Activated T-cell treated with anti-CD3 and anti-CD28 coated beads for 1 hour (primary cell): Measurements from ENCODE around the gene MAP3K14.

Experiments used
- DNase-seq: peaks from one replicate; pipeline ENCODE4 v3.0.0-alpha.2; 2020; ENCODE audit warnings: low read depth

The MAP3K14 gene

DNA sequence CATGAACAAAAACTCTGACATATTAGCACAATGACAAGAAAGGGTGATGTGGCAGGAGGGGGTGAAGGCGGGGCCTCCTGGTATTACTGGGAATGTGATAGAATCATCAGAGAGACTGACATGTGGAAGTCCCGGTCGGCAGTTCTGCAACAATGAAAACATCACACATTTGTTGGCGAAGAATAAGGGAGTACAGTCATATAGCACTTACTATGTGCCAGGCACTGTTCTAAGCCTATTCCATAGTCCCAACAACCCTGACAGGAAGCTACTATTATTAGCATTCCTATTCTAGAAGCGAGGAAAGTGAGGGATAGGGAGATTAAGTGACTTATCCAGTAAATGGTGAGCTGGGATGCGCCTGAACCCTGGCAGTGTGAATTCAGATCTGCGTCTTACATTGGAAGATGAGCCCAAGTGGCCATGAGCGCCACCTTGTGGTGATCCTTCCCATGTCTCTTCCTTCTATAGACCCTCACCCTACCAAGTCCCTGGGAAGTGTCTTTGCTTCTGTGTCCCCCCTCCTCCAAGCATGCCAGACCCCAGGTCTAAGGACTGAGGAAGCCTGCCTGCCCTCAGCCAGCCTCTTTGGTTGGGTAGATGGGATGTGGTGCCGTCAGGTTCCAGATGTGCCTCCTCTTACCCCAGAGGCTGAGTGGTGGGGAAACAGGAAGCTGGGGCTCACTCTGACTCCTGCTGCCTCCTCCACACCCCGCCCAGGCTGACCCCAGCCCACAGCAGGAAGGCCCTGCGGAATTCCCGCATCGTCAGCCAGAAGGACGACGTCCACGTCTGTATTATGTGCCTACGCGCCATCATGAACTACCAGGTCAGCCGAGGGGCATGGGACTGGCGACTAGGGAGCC, 81.2 kb downstream of the MAP3K14 start:
- DNase-seq, result peak; percentile 79

DNA sequence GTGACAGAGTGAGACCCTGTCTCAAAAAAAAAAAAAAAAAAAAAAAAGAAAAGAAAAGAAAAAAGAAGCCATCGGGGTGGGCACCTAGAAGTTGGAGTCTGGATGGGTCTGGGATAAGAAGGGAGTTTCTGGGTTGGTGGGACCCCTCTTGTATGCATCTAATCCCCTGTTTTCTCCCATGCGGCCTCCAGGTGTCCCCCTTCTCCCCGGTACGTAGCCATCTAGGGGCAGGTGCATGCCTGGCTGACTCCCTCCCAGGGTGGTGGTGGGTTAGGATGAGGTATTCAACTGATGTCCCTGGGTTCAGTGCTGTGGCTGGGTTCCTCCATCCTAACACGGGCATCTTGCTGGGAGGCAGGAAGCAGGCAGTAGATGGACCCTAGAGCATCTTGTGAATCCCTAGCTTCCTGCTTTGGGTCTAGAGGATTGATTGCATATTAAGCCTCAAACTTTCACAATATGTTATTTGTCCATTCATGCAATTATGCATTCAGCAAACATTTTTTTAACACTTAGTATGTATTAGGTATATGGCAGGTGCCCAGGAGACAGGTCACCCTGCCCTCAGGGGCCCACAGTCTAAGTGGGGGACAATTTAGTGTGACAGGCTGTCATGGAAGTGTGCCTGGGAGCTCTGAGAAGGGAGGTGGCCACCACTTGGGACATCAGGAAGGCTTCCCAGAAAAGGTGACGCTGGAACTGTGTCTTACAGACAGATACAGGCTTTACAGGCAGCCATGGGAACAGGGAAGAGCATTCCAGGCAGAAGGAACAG, 82.0 kb downstream of the MAP3K14 start:
- DNase-seq, result no peak

DNA sequence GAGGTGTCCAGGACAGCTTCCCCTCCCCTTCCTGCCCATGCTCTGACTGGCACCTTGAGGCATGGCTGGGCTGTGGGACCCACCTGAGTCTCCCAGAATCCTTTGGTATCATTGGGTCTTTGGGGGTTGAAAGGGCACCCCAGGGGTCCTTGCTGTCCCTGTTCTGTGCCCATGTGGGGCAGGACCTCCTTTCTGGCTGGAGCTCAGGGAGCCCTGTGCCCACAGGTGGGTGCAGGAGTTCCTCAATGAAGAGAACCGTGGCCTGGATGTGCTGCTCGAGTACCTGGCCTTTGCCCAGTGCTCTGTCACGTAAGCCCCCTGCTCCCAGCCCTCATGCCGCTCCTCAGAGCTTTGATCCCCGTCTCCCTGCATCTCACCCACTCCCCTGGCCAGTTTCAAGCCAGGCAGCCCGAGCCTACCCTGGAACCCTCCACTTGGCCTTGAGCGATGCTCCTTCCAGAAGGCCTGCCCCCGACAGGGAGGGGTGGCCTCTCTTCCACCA, 83.3 kb downstream of the MAP3K14 start:
- DNase-seq, result no peak

DNA sequence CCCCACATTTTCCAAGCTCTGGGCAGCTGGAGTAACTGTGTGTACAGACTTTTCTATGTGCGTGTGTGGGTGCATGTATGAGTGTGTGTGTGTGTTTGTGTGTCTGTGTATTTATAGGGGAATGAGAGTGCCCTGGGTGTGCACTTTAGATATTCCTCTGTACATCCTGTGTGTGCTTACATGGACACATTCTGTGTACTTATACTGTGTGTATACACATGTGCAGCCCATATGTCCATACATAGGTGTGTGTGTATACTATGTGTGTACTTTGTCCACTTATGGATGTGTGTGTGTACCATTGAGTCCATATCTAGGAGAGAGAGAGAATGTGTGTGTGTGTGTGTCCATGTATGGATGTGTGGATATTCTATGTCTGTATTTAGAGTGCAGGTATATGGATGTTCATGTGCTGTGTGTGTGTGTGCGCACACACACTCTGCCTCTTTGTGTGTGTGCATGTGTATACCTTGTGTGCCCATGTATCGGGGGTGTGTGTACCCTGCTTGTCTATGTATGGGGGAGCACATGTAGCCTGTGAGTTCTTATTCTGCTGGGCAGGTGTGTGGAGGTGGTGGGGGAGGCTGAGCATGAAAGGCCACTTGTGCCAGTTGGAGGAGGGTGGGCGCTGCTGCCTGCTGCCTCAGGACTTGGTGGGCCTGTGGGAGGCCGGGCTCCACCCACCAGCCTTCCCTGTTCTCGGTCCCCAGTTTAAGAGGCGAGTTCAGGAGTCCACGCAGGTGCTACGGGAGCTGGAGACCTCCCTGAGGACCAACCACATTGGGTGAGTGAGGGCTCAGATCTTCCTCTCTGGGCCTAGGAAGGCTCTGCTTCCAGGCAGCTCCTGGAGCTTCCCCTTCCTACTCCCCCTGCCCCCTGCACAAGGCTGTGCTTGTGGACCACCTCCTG, 84.1 kb downstream of the MAP3K14 start:
- DNase-seq, result no peak

DNA sequence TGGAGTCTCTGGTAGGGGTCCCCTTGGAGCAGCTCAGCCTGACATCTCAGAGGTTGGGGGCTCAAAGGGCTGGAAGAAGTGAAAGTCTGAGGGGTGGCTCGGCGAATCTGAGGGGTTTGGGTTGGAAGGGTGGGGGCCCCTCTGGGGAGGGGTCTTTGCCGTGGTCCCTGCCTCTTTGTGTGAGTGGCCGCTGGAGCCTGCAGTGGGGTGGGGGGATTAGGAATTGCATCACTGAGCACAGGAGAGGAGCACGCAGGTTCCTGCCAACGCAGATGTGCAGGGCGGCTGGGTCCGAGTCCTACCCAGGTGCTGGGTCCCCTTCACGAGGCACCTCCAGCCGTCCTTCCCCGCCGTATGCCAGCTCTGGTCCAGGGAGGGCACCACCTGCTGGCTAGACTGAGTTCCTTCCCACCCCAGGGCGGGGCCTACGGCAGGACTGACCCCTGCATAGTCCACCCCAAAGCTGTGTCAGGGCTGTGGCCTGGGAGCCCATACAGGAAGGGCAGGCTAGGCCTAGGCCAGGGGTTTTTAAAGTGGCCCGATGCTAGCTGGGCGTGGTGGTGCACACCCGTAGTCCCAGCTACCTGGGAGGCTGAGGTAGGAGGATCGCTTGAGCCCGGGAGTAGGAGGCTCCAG, 85.2 kb downstream of the MAP3K14 start:
- DNase-seq, result no peak

DNA sequence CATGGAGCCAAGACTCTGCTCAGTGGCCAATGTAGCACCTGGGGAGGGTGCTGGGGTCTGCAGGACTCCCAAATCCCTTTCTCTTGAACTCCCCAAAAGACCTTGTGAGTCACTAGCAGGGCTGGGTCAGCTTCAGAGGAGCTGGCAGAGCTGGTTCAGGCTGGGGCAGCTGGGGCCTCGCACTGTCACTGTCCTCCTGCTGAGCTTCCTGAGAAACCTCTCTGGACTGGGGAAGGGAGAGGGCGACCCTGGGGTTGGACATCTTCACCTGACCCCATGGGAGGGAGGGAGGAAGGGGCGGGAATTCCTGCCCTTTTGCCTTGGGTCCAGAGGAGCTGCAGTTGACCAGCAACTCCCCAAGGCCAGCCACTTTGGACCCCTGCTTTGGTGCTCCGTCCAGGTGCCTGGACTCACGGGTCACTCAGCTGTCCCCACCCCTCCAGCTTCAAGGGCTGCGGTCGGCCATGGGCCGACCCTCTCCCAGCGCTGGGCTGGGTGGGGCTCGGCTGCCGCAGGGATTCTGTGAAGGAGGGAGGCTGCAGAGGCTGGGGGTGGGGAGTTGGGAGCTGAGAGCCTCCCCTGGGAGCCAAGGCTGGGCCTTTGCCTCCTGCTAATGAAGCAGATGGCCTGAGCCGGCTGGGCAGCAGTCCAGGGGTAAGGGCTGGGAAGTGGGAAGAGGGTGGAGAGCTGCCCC, 85.9 kb downstream of the MAP3K14 start:
- no peak for DNase-seq

DNA sequence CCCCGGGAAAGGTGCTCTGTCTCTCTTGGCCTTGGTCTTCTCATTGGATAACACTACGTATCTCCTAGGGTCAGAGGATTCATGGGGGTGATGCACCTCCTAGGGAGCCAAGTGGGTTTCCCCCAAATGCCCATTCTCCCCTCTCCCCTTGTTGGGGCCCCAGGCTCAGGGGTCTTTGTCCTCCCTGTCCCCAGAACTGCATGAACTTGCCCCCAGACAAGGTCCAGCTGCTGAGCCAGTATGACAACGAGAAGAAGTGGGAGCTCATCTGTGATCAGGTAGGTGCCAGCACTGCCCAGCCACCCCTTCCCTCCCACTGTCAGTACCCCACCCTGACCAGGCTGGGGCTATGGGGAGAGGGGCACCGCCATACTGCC, 86.4 kb downstream of the MAP3K14 start:
- DNase-seq, result no peak

DNA sequence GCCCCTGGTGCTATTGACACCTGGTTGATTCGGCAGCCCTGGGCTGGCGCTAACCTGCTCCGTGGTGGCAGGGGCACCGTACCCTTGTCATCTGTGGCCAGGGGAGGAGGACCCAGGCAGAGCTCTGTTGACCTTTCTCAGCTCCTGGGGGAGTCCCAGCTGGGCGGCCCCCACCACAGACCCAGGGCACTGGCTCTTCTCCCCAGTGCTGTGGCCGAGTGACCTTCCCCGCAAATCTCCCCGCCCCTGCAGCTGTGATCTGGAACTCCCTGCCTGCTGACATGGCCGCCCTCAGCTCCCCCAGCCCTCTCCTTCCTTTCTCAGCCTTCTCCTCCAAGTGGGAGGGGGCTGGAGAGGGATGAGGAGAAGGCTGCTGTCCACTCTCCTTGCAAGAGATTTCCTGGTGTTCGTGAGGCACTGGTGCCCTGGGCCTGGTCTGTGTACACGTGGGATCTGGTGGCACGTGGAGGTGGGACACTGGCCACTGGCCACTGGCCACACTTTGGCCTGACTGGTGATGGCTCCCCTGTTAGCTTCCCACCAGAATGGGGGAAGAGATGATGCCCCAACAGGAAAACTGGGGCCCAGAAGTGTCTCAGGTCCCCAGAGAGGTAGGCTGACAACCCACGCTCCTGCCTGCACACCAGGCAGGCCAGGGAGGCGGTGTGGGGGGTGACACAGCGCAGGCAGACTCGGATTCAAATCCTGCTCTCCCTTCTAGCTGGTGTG, 87.0 kb downstream of the MAP3K14 start:
- DNase-seq, result no peak

DNA sequence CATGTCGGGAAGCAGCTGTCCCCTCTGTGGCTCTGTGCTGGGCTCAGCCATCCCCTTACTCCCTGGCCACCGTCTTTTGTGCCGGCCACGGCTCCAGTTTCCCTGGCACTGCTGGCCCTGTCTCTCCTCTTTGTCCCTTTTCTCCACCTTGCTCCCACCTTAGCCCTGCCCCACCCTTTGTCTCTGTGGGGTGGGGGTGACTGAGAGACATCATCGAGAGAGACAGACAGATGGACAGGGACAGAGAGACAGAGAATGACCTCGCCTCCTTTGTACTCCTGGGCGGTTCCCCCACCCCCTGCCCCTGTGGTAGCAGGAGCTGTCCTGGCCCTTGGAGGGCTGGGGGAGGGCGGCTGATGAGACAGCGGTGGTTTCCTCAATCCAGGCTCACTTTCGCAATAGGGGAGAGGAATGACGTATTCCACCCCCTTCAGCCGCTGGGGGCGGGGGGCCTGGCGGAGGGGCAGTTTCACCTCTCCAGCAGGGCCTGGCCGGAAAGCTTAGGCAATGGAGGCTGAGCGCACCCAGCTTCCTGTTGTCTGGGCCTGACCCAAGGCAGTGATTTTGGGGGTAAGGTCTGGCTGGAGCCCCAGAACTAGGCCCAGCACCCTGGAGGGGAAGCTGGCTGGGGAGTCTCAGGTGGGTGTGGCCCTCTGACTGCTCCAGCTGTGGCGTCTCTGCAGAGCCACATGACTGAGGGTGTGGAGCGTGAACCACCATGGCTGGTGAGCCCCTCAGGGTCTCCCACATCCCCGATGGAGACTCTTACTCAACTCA, 87.9 kb downstream of the MAP3K14 start:
- DNase-seq, result peak; percentile 63

DNA sequence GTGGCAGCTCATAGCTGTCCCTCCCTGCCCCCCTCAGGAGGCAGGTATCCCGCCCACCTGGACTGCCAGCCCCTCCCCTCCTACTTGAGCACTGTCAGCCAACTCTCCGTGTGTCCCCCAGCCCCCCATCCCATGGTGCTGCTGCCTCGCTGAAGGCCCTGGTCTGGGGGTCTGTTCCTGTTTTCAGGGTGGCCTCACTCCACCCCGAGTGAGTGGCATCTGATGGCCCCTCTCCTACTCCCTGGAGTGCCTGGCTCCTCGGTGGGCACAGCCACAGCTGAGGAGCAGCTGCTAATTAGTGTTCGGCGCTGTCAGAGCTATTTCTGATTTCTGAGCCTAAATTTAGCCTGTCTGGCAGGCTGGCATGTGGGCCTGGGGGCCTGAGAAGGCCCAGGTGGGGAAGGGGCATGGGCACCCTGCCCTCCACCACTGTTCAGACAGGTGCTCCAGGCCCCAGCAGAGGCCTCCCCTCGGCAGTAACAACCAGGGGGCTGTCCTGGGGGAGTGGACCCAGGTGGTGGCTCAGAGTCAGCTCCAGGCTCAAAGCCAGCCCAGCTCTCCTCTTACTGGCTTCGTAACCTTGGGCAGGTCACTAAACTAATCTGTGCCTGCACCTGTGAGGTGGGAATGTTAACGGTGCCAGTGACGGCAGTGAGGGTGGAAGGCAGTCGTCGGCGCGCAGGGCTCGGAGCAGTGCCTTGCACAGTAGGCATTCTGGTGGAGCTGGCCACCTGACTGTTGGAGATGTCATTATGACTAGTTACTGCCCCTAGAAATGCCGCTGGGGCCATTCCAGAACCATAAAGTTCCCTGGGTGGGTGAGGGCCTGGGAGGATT, 88.7 kb downstream of the MAP3K14 start:
- DNase-seq, result no peak

DNA sequence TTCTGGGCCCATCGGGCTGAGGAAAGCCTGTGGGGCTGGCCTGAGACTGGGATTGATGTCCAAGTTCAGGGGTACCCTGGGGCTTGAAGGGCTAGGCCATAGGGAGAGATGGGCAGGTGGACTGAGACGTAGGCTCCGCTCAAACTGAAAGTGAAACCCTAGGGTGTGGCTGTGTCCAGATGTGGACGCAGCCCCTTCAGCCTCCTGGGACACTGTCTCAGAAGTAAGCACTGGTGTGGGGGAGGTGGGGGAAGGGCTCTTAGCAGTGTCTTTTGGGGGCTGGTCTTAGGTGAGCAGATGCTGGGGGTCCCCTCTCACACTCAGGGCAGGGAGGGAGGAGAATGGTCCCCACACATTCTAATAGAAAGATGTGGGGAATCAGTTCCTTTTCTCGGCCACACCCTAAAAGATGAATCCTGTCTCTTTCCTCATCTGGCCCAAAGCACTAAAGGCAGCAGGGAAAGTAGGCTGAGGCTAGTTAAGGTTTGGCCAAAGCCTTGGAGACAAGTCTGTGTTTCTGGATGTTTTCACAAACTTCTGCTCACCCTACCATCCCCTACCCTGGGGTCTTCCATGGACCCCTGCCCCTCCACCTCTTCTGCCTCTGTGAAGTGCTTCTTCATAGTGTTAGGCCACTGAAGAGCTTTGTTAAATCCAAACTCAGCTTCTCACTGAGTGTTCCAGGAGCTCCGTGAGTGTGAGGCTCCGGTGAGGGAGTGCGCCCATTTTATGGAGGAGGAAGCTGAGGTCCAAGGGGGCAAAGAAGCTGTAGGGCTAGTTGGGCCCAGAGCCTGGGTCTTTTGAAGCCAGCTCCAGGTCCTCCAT, 89.5 kb downstream of the MAP3K14 start:
- DNase-seq, result no peak

DNA sequence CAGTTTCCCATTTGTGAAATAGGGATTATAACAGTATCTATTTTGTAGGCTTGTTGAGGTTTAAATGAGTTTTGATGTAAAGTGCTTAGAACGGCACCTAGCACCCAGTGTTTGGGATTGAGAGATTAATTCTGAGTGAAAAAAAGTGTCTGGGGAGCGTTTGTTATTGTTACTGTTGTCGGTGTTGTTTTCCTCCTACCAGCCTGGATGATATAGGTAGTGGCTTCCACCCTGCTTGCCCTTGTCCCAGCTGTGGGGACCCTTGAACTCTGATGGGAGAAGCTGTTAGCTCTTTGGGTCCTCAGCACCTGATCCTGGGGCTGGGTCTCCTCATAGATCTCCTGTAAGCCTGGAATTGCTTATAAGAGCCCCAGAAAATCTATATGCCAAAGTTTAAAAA, 90.2 kb downstream of the MAP3K14 start:
- no peak for DNase-seq

DNA sequence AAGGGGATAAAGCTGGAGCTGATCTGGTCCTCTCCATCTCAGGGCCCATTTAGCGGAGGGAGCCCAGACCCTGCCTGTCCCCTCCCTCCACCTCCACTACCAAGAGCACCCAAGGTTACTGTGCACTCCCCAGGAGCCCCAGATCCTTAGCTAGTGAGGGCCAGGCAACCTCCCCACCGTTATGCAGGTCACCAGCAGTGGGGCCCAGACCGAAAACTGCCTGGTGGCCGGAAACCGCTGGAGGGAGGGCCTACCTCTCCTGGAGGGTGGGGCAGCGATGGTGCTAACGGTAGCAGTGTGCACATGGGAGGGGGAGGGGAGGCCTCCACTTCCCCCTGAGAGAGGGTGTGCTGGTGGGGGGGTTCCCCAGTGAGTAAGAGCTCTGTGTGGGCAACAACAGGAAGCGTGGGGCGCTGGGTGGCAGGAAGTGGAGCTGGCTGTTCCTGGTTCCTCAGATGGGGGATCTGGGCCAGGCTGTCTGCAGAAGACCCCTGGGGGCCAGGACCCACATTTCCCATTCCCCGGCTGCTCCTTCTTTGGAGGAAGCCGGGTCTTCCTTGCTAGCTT, 90.8 kb downstream of the MAP3K14 start:
- DNase-seq, result peak; percentile 90

DNA sequence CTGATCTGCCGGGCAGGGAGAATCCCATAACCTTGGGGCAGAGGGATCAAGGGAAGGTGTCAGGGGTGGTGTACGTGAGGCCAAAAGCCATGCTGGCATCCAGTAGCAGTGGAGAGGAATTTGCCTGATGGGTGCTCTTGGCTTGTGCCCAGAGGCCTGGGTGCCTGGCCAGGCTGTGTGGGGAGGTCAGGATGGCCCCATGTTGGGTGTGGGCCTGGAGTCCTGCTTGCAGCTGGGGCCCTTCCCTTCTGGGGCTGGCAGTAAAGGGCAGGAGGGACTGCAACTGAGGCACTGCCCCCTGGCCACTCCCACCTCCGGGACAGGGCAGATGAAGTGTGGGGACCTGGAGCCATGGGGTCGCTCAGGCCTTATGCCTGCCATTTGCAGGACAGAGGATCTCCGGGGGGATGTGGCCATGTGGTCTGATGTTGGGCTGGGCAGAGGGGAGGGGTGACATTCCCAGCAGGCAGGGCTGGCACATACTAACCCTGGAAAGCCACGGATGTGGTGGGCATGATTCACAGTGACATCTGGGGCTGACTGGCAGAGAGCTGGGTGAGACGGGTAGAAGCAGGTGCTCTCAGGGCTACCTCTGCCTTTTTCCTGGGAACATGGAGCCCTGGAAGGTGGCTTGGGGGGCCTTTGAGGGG, 91.6 kb downstream of the MAP3K14 start:
- DNase-seq, result no peak

DNA sequence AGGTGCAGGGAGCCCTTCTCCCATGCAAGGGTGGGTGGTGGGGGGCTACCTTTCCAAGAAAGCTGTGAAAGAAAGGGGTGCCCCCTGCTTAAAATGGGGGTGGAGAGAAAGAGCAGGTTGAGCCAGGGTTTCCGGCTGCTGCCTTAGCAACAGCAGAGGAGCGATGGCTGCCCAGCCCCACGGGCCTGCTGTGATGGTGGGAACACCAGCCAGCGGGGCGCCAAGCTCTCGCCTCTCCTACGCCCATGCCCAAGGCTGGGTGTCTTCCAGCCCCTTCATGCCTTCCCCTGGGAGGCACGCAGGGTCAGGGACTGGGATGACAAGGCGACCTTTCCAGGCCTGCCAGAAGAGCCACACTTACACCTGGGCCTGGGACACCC, 92.2 kb downstream of the MAP3K14 start:
- DNase-seq, result no peak

DNA sequence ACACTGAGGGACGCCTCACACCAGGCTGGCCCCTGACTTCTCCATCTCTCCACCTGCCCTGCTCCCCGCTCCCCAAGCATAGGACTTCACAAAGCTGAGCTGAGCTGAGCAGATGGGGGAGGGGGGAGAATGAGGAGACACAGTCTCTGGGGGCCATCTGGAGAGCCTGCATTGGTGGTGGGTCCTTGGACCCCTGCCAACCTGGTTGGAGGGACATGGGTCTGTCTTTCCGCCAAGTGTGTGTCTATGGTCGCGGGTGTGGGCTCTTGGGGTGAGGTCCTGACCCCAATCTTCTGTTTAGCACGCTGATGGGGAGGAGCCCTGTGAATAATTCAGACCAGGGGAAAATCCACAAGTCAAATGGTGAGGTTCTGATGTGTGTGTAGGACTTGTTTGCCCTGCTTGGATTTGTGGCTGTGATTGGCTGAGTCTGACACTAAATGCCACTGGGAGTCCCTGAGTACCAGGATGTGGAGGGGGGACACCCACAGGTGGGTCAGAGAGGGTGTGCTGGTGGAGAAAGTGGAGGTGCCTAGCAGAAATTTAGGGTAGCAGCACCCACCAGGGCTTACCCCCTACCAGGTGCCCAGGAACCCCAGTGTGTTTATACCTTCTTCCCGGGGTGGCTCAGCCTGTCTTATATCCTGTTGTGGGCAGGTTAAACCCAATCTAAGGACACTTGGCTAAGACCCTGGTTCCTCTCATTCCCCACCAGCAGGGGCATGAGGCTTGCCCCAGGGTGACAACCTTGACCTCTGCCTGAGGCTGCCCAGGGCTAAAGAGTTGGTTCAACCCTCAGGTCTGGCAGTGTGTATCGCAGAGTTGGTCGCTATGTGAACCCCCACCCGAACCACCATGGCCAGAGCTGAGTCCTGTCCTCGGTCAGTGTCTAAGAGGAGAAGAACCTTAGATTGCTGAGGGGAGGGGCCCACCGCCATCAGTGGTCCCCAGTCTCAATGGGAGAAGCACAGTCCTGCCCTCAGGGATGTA, 93.0 kb downstream of the MAP3K14 start:
- DNase-seq, result no peak
